Kidney (tissue), 14 donors: ENCODE data around the gene SNRPA1. TPM values are rescaled to one million over a fixed set of nuclear protein-coding genes. Genes with fewer than 3 reads are reported as not detected.
A peak's percentile ranks its signal among the peaks of the same experiment; 100 is the strongest.

Experiments used
- DNase-seq, 5 donors: peaks; one replicate each; pipeline ENCODE4 v3.0.0-alpha.2; 2013 to 2020
- FAIRE-seq: peaks from 2 replicates; lab custom pipeline; 2012; peaks lifted over from hg19 to GRCh38; lab: Jason Lieb, UNC
- H3K27ac ChIP-seq, 2 donors: one replicate each; pipeline ENCODE4 v1.7.0; 2013; ENCODE audit warnings: low read depth in 2 of 2, low read length in 2 of 2, inconsistent platforms in 1 of 2
- H3K27me3 ChIP-seq: one replicate; pipeline ENCODE4 v1.7.1; 2013; ENCODE audit warnings: low read length, inconsistent platforms; ENCODE audit not compliant: control insufficient read depth, insufficient read depth
- H3K36me3 ChIP-seq, 3 donors: one replicate each; pipeline versions ENCODE4 v1.7.0 to v1.7.1; 2013; ENCODE audit warnings: low read length in 3 of 3, control low read depth in 1 of 3, inconsistent platforms in 1 of 3; ENCODE audit not compliant: insufficient read depth in 3 of 3, control insufficient read depth in 2 of 3
- H3K4me1 ChIP-seq, 3 donors: one replicate each; pipeline versions ENCODE4 v1.7.0 to v1.7.1; 2013; ENCODE audit warnings: low read length in 3 of 3, inconsistent platforms in 1 of 3, low read depth in 1 of 3; ENCODE audit not compliant: control insufficient read depth in 2 of 3, insufficient read depth in 2 of 3
- H3K4me3 ChIP-seq, 3 donors: one replicate each; pipeline versions ENCODE4 v1.7.0 to v1.8.1; 2013; ENCODE audit warnings: low read length in 3 of 3, control low read depth in 1 of 3, inconsistent platforms in 1 of 3
- H3K9ac ChIP-seq, 3 donors: one replicate each; pipeline versions ENCODE4 v1.7.0 to v1.7.1; 2013; ENCODE audit warnings: low read length in 3 of 3, control low read depth in 1 of 3, inconsistent platforms in 1 of 3
- H3K9me3 ChIP-seq, 3 donors: one replicate each; pipeline versions ENCODE4 v1.7.0 to v1.7.1; 2013; ENCODE audit warnings: low read length in 3 of 3, control low read depth in 1 of 3, inconsistent platforms in 1 of 3; ENCODE audit not compliant: control insufficient read depth in 2 of 3, insufficient read depth in 1 of 3
- CTCF ChIP-seq: IDR thresholded peaks from 3 replicates; pipeline ENCODE4 v1.5.1; 2012; ENCODE audit warnings: mild to moderate bottlenecking, moderate library complexity, borderline replicate concordance; ENCODE audit not compliant: insufficient read depth; ENCODE audit errors: extremely low read depth
- intact Hi-C: fragments of 100-400 bp; cut with DNase I; formaldehyde crosslinking; loops from one replicate; pipeline ENCODE4 v1.11.1; 2022
- polyA plus RNA-seq: library from polyadenylated mRNA; stranded (reverse); fragments of 350-450 nt; fragmentation: Illumina TruSeq; extraction: RNeasy Lipid Tissue Mini Kit (QIAGEN cat#74804); gene quantifications from one replicate; pipeline ENCODE4 v1.2.3, GENCODE V29; 2014; ENCODE audit warnings: low read depth, low replicate concordance; ENCODE audit not compliant: insufficient read depth
- total RNA-seq: library from RNA; stranded (reverse); fragmentation: NEBNext Ultra II Directional; extraction: Animal tissue kit (Norgen Biotek cat#: 25700); gene quantifications from one replicate; pipeline ENCODE4 v1.2.1, GENCODE V29; 2021
- donor health status: control.
- donor health status: control.
- donor health status: control.
- donor health status: control.
- donor health status: control.
- donor health status: DM: yes; HTN: yes; CAD: no.
- donor health status: Normal renal cell carcinoma (clear cell type).

Gene SNRPA1
- total and polyA plus RNA-seq, 2 donors from 2014 or later = 40.0 to 44.9 TPM

- DNase-seq = peak in 1 of 5 donors; percentile 34
- no peaks in the 10 kb centered on the region for H3K27me3 ChIP-seq
- no peaks in the 10 kb centered on the region for H3K9me3 ChIP-seq
- H3K4me3 ChIP-seq = no peak overlapping the region
- H3K9ac ChIP-seq = no peak overlapping the region
- no peak overlapping the region for H3K27ac ChIP-seq
- H3K4me1 ChIP-seq = no peaks in the 10 kb centered on the region
- intact Hi-C loops = no loop called here
- H3K36me3 ChIP-seq = no peaks in the 10 kb centered on the region
- no peak for FAIRE-seq
- TF ChIP-seq CTCF = no peak
Measured at GRCh38 chr15:101329309-101329863, 34.3 kb upstream of the SNRPA1 start.

- Histone ChIP-seq H3K27me3 (no peaks in the 10 kb centered on the region), H3K27ac (no peak overlapping the region), H3K9me3 (no peaks in the 10 kb centered on the region), H3K4me1 (no peaks in the 10 kb centered on the region), H3K36me3 (no peaks in the 10 kb centered on the region), H3K4me3 (no peak overlapping the region), H3K9ac (no peak overlapping the region)
- intact Hi-C loops = no loop called here
- DNase-seq = peak in 1 of 5 donors; percentile 16
- TF ChIP-seq CTCF = no peak
- FAIRE-seq = no peak
Measured at GRCh38 chr15:101328001-101328400, 33.0 kb upstream of the SNRPA1 start.

GRCh38 chr15:101327147-101327740, 32.2 kb upstream of the SNRPA1 start:
- DNase-seq = peak in 2 of 5 donors; percentile 35 to 68
- Histone ChIP-seq H3K9me3 (no peaks in the 10 kb centered on the region), H3K27ac (no peak overlapping the region), H3K9ac (no peak overlapping the region), H3K36me3 (no peaks in the 10 kb centered on the region), H3K27me3 (no peaks in the 10 kb centered on the region), H3K4me3 (no peak overlapping the region), H3K4me1 (no peaks in the 10 kb centered on the region)
- TF ChIP-seq CTCF = no peak
- no peak for FAIRE-seq
- intact Hi-C loops = no loop called here
